H1 (cell line): Measurements from ENCODE around the gene ANKS1A. TPM values are rescaled to one million over a fixed set of nuclear protein-coding genes. Genes with fewer than 3 reads are reported as not detected.
A peak's percentile ranks its signal among the peaks of the same experiment; 100 is the strongest.

Source experiments
- CTCF ChIA-PET: fragments of 300-600 bp; sonication (Branson Sonifier 250); formaldehyde crosslinking; loops from one replicate; lab custom pipeline; 2021; ENCODE audit not compliant: partially characterized antibody; lab: Charles Lee
- POLR2A ChIA-PET: fragments of 300-600 bp; sonication (Branson Sonifier 250); formaldehyde crosslinking; loops from one replicate; lab custom pipeline; 2021; ENCODE audit warnings: inconsistent platforms; ENCODE audit not compliant: partially characterized antibody; lab: Charles Lee
- DNase-seq, 2 experiments: peaks; one replicate each; pipeline versions ENCODE4 v3.0.0 to v3.0.0-alpha.2; 2010 to 2022; ENCODE audit warnings: low spot score in 2 of 2, low read depth in 1 of 2, mixed read lengths in 1 of 2
- FAIRE-seq: peaks from 2 replicates; lab custom pipeline; 2011; peaks lifted over from hg19 to GRCh38; lab: Jason Lieb, UNC
- H2AFZ ChIP-seq: 2 replicates; pipeline ENCODE4 v1.8.1; 2012; ENCODE audit warnings: low read length, inconsistent platforms
- H2AK5ac ChIP-seq: 2 replicates; pipeline ENCODE4 v1.6.1; 2013; ENCODE audit warnings: low read depth, low read length
- H2BK120ac ChIP-seq: replicated peaks from 2 replicates; pipeline ENCODE3; 2013; ENCODE audit warnings: low read depth, low read length, inconsistent platforms
- H2BK12ac ChIP-seq: 2 replicates; pipeline ENCODE4 v1.6.1; 2013; ENCODE audit warnings: low read depth, low read length
- H2BK15ac ChIP-seq: 2 replicates; pipeline ENCODE4 v1.6.1; 2013; ENCODE audit warnings: low read length
- H2BK20ac ChIP-seq: 2 replicates; pipeline ENCODE4 v1.6.1; 2013; ENCODE audit warnings: low read length
- H2BK5ac ChIP-seq: 2 replicates; pipeline ENCODE4 v1.6.1; 2013; ENCODE audit warnings: low read depth, low read length
- H3K14ac ChIP-seq: 2 replicates; pipeline ENCODE4 v1.6.1; 2013; ENCODE audit warnings: inconsistent platforms; ENCODE audit not compliant: insufficient read length
- H3K18ac ChIP-seq: 2 replicates; pipeline ENCODE4 v1.6.1; 2013; ENCODE audit warnings: low read length; ENCODE audit errors: extremely low read depth
- H3K23ac ChIP-seq: 2 replicates; pipeline ENCODE4 v1.6.1; 2013; ENCODE audit warnings: inconsistent platforms; ENCODE audit not compliant: insufficient read length
- H3K23me2 ChIP-seq: 2 replicates; pipeline ENCODE4 v1.6.1; 2013; ENCODE audit warnings: low read depth, low read length
- H3K27ac ChIP-seq: 2 replicates; pipeline ENCODE4 v1.6.1; 2011; ENCODE audit warnings: low read depth, low read length, inconsistent platforms
- H3K27me3 ChIP-seq, 4 experiments: replicated peaks in 1 of 4; 1 replicate in 1 of 4; 2 replicates in 3 of 4; pipeline versions ENCODE4 v1.6.1 to v1.8.1; 2011 to 2013; ENCODE audit warnings: low read length in 3 of 4, mild to moderate bottlenecking in 3 of 4, inconsistent platforms in 2 of 4, mixed read lengths in 2 of 4, moderate library complexity in 1 of 4; ENCODE audit not compliant: control insufficient read depth in 3 of 4, insufficient read depth in 3 of 4; ENCODE audit errors: extremely low read depth in 1 of 4
- H3K36me3 ChIP-seq, 4 experiments: 2 replicates each; pipeline versions ENCODE4 v1.6.1 to v1.8.1; 2011 to 2013; ENCODE audit warnings: mild to moderate bottlenecking in 4 of 4, low read length in 3 of 4, moderate library complexity in 2 of 4, control low read depth in 1 of 4, inconsistent platforms in 1 of 4; ENCODE audit not compliant: insufficient read depth in 4 of 4, control insufficient read depth in 2 of 4
- H3K4ac ChIP-seq: replicated peaks from 2 replicates; pipeline ENCODE3; 2013; ENCODE audit warnings: low read length, low read depth, mixed read lengths, inconsistent platforms; ENCODE audit not compliant: insufficient read length
- H3K4me1 ChIP-seq, 4 experiments: replicated peaks in 1 of 4; 1 replicate in 1 of 4; 2 replicates in 3 of 4; pipeline versions ENCODE4 v1.6.1 to v1.8.1; 2011 to 2013; ENCODE audit warnings: low read length in 3 of 4, inconsistent platforms in 2 of 4, mixed read lengths in 1 of 4; ENCODE audit not compliant: insufficient read depth in 4 of 4, control insufficient read depth in 3 of 4
- H3K4me2 ChIP-seq, 2 experiments: 2 replicates each; pipeline versions ENCODE4 v1.6.1 to v1.8.1; 2011 to 2013; ENCODE audit warnings: low read depth in 2 of 2, low read length in 2 of 2, control low read depth in 1 of 2, inconsistent platforms in 1 of 2, mild to moderate bottlenecking in 1 of 2; ENCODE audit not compliant: insufficient read depth in 1 of 2
- H3K4me3 ChIP-seq, 4 experiments: fragments of 200-600, 300-600 bp in 1 of 4; sonication (generic), shearing (Covaris generic), sonication (Bioruptor Twin) in 1 of 4; 2 replicates each; pipeline versions ENCODE4 v1.5.1 to v1.8.1; 2011 to 2016; ENCODE audit warnings: low read length in 4 of 4, low read depth in 3 of 4, control low read depth in 2 of 4, inconsistent platforms in 2 of 4, mild to moderate bottlenecking in 2 of 4, mixed read lengths in 1 of 4, moderate library complexity in 1 of 4; ENCODE audit not compliant: insufficient read depth in 2 of 4; ENCODE audit errors: extremely low read depth in 1 of 4
- H3K56ac ChIP-seq: replicated peaks from 2 replicates; pipeline ENCODE3; 2013; ENCODE audit warnings: low read depth, mild to moderate bottlenecking, mixed read lengths, low read length, inconsistent platforms; ENCODE audit not compliant: insufficient read length
- H3K79me1 ChIP-seq: 2 replicates; pipeline ENCODE4 v1.6.1; 2013; ENCODE audit warnings: low read depth, low read length, control low read depth
- H3K79me2 ChIP-seq, 2 experiments: 2 replicates each; pipeline versions ENCODE4 v1.6.1 to v1.8.1; 2012 to 2013; ENCODE audit warnings: low read length in 2 of 2, mild to moderate bottlenecking in 2 of 2, inconsistent platforms in 1 of 2; ENCODE audit not compliant: insufficient read depth in 2 of 2, control insufficient read depth in 1 of 2
- H3K9ac ChIP-seq, 4 experiments: replicated peaks in 1 of 4; 1 replicate in 1 of 4; 2 replicates in 3 of 4; pipeline versions ENCODE4 v1.6.1 to v1.8.1; 2011 to 2013; ENCODE audit warnings: low read depth in 3 of 4, low read length in 3 of 4, control low read depth in 2 of 4, mild to moderate bottlenecking in 2 of 4, moderate library complexity in 2 of 4, inconsistent platforms in 1 of 4; ENCODE audit errors: extremely low read depth in 1 of 4
- H3K9me3 ChIP-seq, 2 experiments: 2 replicates each; pipeline versions ENCODE4 v1.6.1 to v1.8.1; 2012 to 2013; ENCODE audit warnings: mild to moderate bottlenecking in 2 of 2, moderate library complexity in 2 of 2, control low read depth in 1 of 2, inconsistent platforms in 1 of 2, low read depth in 1 of 2, low read length in 1 of 2, mixed read lengths in 1 of 2; ENCODE audit not compliant: insufficient read depth in 2 of 2
- H4K20me1 ChIP-seq, 2 experiments: replicated peaks in 1 of 2; 2 replicates each; pipeline versions ENCODE3 to v1.8.1; 2011 to 2013; ENCODE audit warnings: inconsistent platforms in 2 of 2, low read length in 2 of 2, mild to moderate bottlenecking in 1 of 2; ENCODE audit not compliant: insufficient read depth in 2 of 2, control insufficient read depth in 1 of 2
- H4K5ac ChIP-seq: 2 replicates; pipeline ENCODE4 v1.6.1; 2013; ENCODE audit warnings: low read length, low read depth, mixed read lengths, inconsistent platforms; ENCODE audit not compliant: insufficient read length
- H4K8ac ChIP-seq: 2 replicates; pipeline ENCODE4 v1.8.0; 2013; ENCODE audit warnings: mild to moderate bottlenecking, moderate library complexity, low read length, inconsistent platforms; ENCODE audit not compliant: insufficient read depth; ENCODE audit errors: extremely low read depth
- H4K91ac ChIP-seq: replicated peaks from 2 replicates; pipeline ENCODE3; 2013; ENCODE audit warnings: low read length, mixed read lengths, inconsistent platforms; ENCODE audit not compliant: insufficient read length
- CBX5 ChIP-seq: fragments of 300-800, 300-1000 bp; sonication (generic); IDR thresholded peaks from 2 replicates; pipeline ENCODE4 v1.7.1; 2016; ENCODE audit warnings: antibody characterized with exemption, low read length, low read depth
- E2F6 ChIP-seq: IDR thresholded peaks from 2 replicates; pipeline ENCODE4 v1.6.1; 2012; ENCODE audit warnings: inconsistent platforms
- FOSL1 ChIP-seq: IDR thresholded peaks from 2 replicates; pipeline ENCODE4 v1.6.1; 2011; ENCODE audit warnings: mild to moderate bottlenecking, low read depth, low read length, moderate library complexity; ENCODE audit not compliant: insufficient read depth
- RNF2 ChIP-seq: fragments of 200-900, 300-1000 bp; sonication (generic); IDR thresholded peaks from 2 replicates; pipeline ENCODE4 v1.7.1; 2016; ENCODE audit warnings: borderline replicate concordance, low read depth, mild to moderate bottlenecking, antibody characterized with exemption, low read length; ENCODE audit not compliant: poor library complexity, severe bottlenecking; ENCODE audit errors: missing control alignments
- SP1 ChIP-seq: IDR thresholded peaks from 2 replicates; pipeline ENCODE4 v1.6.1; 2011; ENCODE audit warnings: low read depth, low read length
- SP2 ChIP-seq: IDR thresholded peaks from 2 replicates; pipeline ENCODE4 v1.6.1; 2012; ENCODE audit warnings: mild to moderate bottlenecking, low read length, inconsistent platforms
- TBP ChIP-seq: IDR thresholded peaks from 2 replicates; pipeline ENCODE4 v1.6.1; 2011; ENCODE audit warnings: low read depth, low read length, improper control_type of control experiment
- TCF12 ChIP-seq: IDR thresholded peaks from 2 replicates; pipeline ENCODE4 v1.6.1; 2011; ENCODE audit warnings: low read depth, mild to moderate bottlenecking, low read length
- WGBS, 2 experiments: shearing (Covaris generic) in 1 of 2; methylation state at CpG; one replicate each; pipeline versions ENCODE4 v1.1.6 to v1.1.7; 2013 to 2015; ENCODE audit warnings: low lambda C conversion rate in 2 of 2, mixed read lengths in 2 of 2, inconsistent platforms in 1 of 2, low coverage in 1 of 2, missing lambda C conversion rate in 1 of 2; ENCODE audit not compliant: insufficient replicate concordance in 2 of 2, insufficient coverage in 1 of 2, insufficient read length in 1 of 2; ENCODE audit errors: extremely low coverage in 1 of 2, missing lambda C conversion rate in 1 of 2; 5-methylcytosine and 5-hydroxymethylcytosine counted together
- polyA plus RNA-seq, 7 experiments: library from polyadenylated mRNA; depleted of rRNA in 3 of 7; stranded (reverse) in 5 of 7; unstranded in 2 of 7; fragments of >200 nt in 5 of 7; fragments of 200-250 nt in 2 of 7; gene quantifications; 1 replicate in 5 of 7; 2 replicates in 1 of 7; 4 replicates in 1 of 7; pipeline versions ENCODE4 v1.2.1 to v1.2.3, GENCODE V29; 2011 to 2013; ENCODE audit warnings: missing spikeins in 2 of 7, mixed read lengths in 2 of 7
- total RNA-seq: library from RNA; stranded (reverse); fragmentation: NEBNext Ultra II Directional; extraction: Animal tissue kit (Norgen Biotek cat#: 25700); gene quantifications from 2 replicates; pipeline ENCODE4 v1.2.1, GENCODE V29; 2021

ANKS1A gene
- total and polyA plus RNA-seq, 2 of the 8 experiments (the other 6 are each of a cell fraction or from before 2014, with no cell fraction given), result 9.8 to 30.9 TPM

GRCh38 chr6:35063701-35064280 lies 174.7 kb downstream of the ANKS1A start:
- CTCF ChIA-PET, result interaction anchor here (1.2 to 4.6 kb wide), 8 partner anchors 8 to 78 kb away, joined by 3 to 20 read pairs (median 6); no protein-coding TSS in a partner anchor
- WGBS, 2 experiments, result 93% methylated on average over 10 of the region's 11 CpGs; no CpG with 5 or more reads in 1 of the 2 experiments

More at GRCh38 chr6:35063701-35064280, 174.7 kb downstream of the ANKS1A start:
- Histone ChIP-seq H2BK12ac (no peak overlapping the region), H3K56ac (no peak overlapping the region), H2BK5ac (0 out of 2 replicates have a peak overlapping the region, but pooled peaks have one; percentile 52), H3K9ac (no peak overlapping the region), H3K4me1 (peaks cover 0 to 15% (median 7%) of the 10 kb centered on the region in 4 experiments; a peak in 6 of 7 replicates), H3K23me2 (no peaks in the 10 kb centered on the region; the same call in 1 of the 2 replicates), H2BK15ac (no peak overlapping the region), H2BK120ac (no peak overlapping the region), H3K27ac (no peak overlapping the region), H4K5ac (no peak overlapping the region), H3K4ac (no peak overlapping the region), H4K91ac (no peak overlapping the region), H3K79me2 (no peaks in the 10 kb centered on the region), H3K27me3 (no peaks in the 10 kb centered on the region), H2AFZ (no peak overlapping the region), H3K4me2 (no peak overlapping the region), H3K18ac (no peak overlapping the region), H3K36me3 (peaks cover 0 to 7% (median 0%) of the 10 kb centered on the region in 4 experiments; a peak in 3 of 8 replicates), H2AK5ac (no peak overlapping the region), H3K4me3 (no peak overlapping the region), H3K23ac (no peak overlapping the region), H3K79me1 (no peaks in the 10 kb centered on the region; the same call in 1 of the 2 replicates), H3K14ac (no peak overlapping the region), H4K20me1 (no peaks in the 10 kb centered on the region), H4K8ac (no peak overlapping the region), H2BK20ac (no peak overlapping the region), H3K9me3 (no peaks in the 10 kb centered on the region)
- no peak for FAIRE-seq
- no peak for DNase-seq
- POLR2A ChIA-PET, result no interaction called here
- no peak for TF ChIP-seq E2F6
- TF ChIP-seq SP2, result no peak
- TF ChIP-seq TBP, result no peak
- TF ChIP-seq SP1, result no peak
- TF ChIP-seq TCF12, result no peak
- no peak for TF ChIP-seq RNF2
- no peak for TF ChIP-seq FOSL1
- TF ChIP-seq CBX5, result no peak
